ENCODE data around the gene RIIAD1. TPM values are rescaled to one million over a fixed set of nuclear protein-coding genes. Genes with fewer than 3 reads are reported as not detected.

Gene RIIAD1
- total and polyA plus RNA-seq, 2 donors (not counting 3 experiments of a cell fraction or from before 2014, with no cell fraction given), result not detected

GRCh38 chr1:151706464-151707415 lies 14.6 kb upstream of the RIIAD1 start:
- no peak overlapping the region for H2AFZ ChIP-seq (ENCODE audit: low read depth, low read length)
- dilution Hi-C loops (cut with MboI; ENCODE audit: extremely low pct_ligation_motif_present, low sequenced_read_pairs), result no loop called here
- CTCF ChIA-PET, result no interaction called here
- no peaks in the 10 kb centered on the region for H3K9me1 ChIP-seq (replicated peaks; ENCODE audit: control insufficient read depth, extremely low read depth, insufficient read depth, low read length)
- no peaks in the 10 kb centered on the region for H4K20me1 ChIP-seq (replicated peaks; ENCODE audit: control insufficient read depth, extremely low read depth, insufficient read depth, low read length)
- BruUV-seq (replicated peaks), result no TSS peak
- no peak overlapping the region for H3K4me3 ChIP-seq (replicated peaks in 1 of 3; ENCODE audit: insufficient read depth in 1 of 3, low read depth in 1 of 3, low read length in 3 of 3)
- H3K9me3 ChIP-seq (replicated peaks; ENCODE audit: control insufficient read depth, insufficient read depth, low read length), result no peaks in the 10 kb centered on the region
- intact Hi-C loops (cut with micrococcal nuclease), result no loop called here
- POLR2A ChIA-PET, result no interaction called here
- no peak overlapping the region for H3K27ac ChIP-seq (ENCODE audit: insufficient read depth, low read depth, low read length)
- no peak for FAIRE-seq
- DNase-seq (ENCODE audit: low read depth, low spot score), result no peak
- no peak overlapping the region for H3K9ac ChIP-seq (replicated peaks; ENCODE audit: extremely low read depth, insufficient read depth, low read length)
- H3K79me2 ChIP-seq (ENCODE audit: control insufficient read depth, insufficient read depth, low read length), result no peaks in the 10 kb centered on the region
- H3K4me1 ChIP-seq (ENCODE audit: control insufficient read depth, extremely low read depth, insufficient read depth, low read length), result peaks cover 13% of the 10 kb centered on the region
- H3K36me3 ChIP-seq (ENCODE audit: control insufficient read depth in 2 of 2, extremely low read depth in 1 of 2, insufficient read depth in 2 of 2, low read length in 2 of 2), result no peaks in the 10 kb centered on the region
- no peak overlapping the region for H3K4me2 ChIP-seq (ENCODE audit: insufficient read depth, low read length)
- TF ChIP-seq MAX (IDR thresholded peaks at IDR 0.05; ENCODE audit: insufficient read depth, insufficient read length), result no peak
- TF ChIP-seq GATA2 (IDR thresholded peaks at IDR 0.05; ENCODE audit: insufficient read depth, insufficient read length, low read depth, low read length), result no peak
- no peak for TF ChIP-seq FOS (IDR thresholded peaks at IDR 0.05; ENCODE audit: borderline replicate concordance, insufficient read depth, low read length)
- no peak for TF ChIP-seq EZH2 (IDR thresholded peaks at IDR 0.05; ENCODE audit: borderline replicate concordance, low read depth, low read length, severe bottlenecking)
- no peak for TF ChIP-seq JUN (IDR thresholded peaks at IDR 0.05; ENCODE audit: borderline replicate concordance, insufficient read depth, insufficient read length, low read depth)
- no peak for TF ChIP-seq POLR2A (IDR thresholded peaks at IDR 0.05; ENCODE audit: low read depth, low read length)
- no peak for TF ChIP-seq MYC (IDR thresholded peaks at IDR 0.05; ENCODE audit: low read depth, low read length)
- no peak for TF ChIP-seq CTCF (IDR thresholded peaks at IDR 0.05; ENCODE audit: extremely low read depth in 1 of 2, insufficient read depth in 1 of 2, low read depth in 1 of 2, low read length in 2 of 2)
- TF ChIP-seq POLR2AphosphoS5 (IDR thresholded peaks at IDR 0.05; ENCODE audit: insufficient read depth, low read depth, low read length), result no peak
- no peaks in the 10 kb centered on the region for H3K27me3 ChIP-seq (ENCODE audit: control insufficient read depth in 2 of 2, insufficient read depth in 2 of 2, low read length in 2 of 2)
